HG02938 (cell line): ENCODE measurements around the gene TOMM70.
"Not testable (repeated sequence)": the region's sequence is repeated elsewhere in the genome, so short reads cannot be mapped to it uniquely, and the experiment has no call there.

ENCODE experiments used
- ATAC-seq: cut with Tn5 transposase; IDR thresholded peaks from one replicate; pipeline ENCODE4 v1.9.1; 2021; ENCODE audit warnings: mild to moderate bottlenecking, moderate library complexity; ENCODE audit not compliant: unreplicated experiment

TOMM70 gene

GRCh38 chr3:100329800-100330489, 70.9 kb downstream of the TOMM70 start:
- ATAC-seq, result no peak

- not testable (repeated sequence) for ATAC-seq
Measured at GRCh38 chr3:100327377-100327776, 73.5 kb downstream of the TOMM70 start.

GRCh38 chr3:100325827-100326226, 75.1 kb downstream of the TOMM70 start:
- ATAC-seq, result no peak

- no peak for ATAC-seq
Measured at GRCh38 chr3:100324044-100324443, 76.8 kb downstream of the TOMM70 start.

- ATAC-seq, result no peak
Measured at GRCh38 chr3:100319951-100320350, 80.9 kb downstream of the TOMM70 start.

- ATAC-seq, result no peak
Measured at GRCh38 chr3:100317912-100318311, 83.0 kb downstream of the TOMM70 start.

GRCh38 chr3:100316641-100317069, 84.2 kb downstream of the TOMM70 start:
- ATAC-seq, result peak; percentile 64
